Central memory CD8-positive, alpha-beta T cell (primary cell): ENCODE results near the gene CELF4.

Source experiments
- ATAC-seq: fragments of 150-1000 bp; cut with Tn5 transposase; replicated peaks from 2 replicates; pipeline ENCODE4 v1.10.0; 2022; ENCODE audit warnings: mild to moderate bottlenecking, moderate FRiP score, moderate number of reproducible peaks; ENCODE audit not compliant: poor library complexity, severe bottlenecking; ENCODE audit errors: extremely low read depth
- DNase-seq, 2 donors: peaks; one replicate each; pipeline ENCODE4 v3.0.0; 2021; ENCODE audit warnings: low spot score in 2 of 2
- H3K27ac Mint-ChIP-seq: one replicate; pipeline ENCODE4 v1.8.0; 2022; ENCODE audit warnings: low read depth, mild to moderate bottlenecking, moderate library complexity, mixed read lengths
- H3K27me3 Mint-ChIP-seq: one replicate; pipeline ENCODE4 v1.8.0; 2022; ENCODE audit warnings: mixed read lengths
- H3K36me3 Mint-ChIP-seq: one replicate; pipeline ENCODE4 v1.8.0; 2022; ENCODE audit warnings: mild to moderate bottlenecking, moderate library complexity, mixed read lengths; ENCODE audit not compliant: insufficient read depth
- H3K4me1 Mint-ChIP-seq: one replicate; pipeline ENCODE4 v1.8.0; 2022; ENCODE audit warnings: mixed read lengths
- H3K4me3 Mint-ChIP-seq: one replicate; pipeline ENCODE4 v1.8.0; 2022; ENCODE audit warnings: mild to moderate bottlenecking, moderate library complexity, mixed read lengths
- H3K9me3 Mint-ChIP-seq: one replicate; pipeline ENCODE4 v1.8.0; 2022; ENCODE audit warnings: mixed read lengths

Gene CELF4

GRCh38 chr18:37551249-37551648 is 14.3 kb downstream of the CELF4 start:
- DNase-seq (no peak), ATAC-seq (no peak)
- no peak overlapping the region for H3K27ac Mint-ChIP-seq
- H3K4me3 Mint-ChIP-seq: no peak overlapping the region
- no peaks in the 10 kb centered on the region for H3K36me3 Mint-ChIP-seq
- H3K4me1 Mint-ChIP-seq: no peaks in the 10 kb centered on the region
- no peaks in the 10 kb centered on the region for H3K9me3 Mint-ChIP-seq
- H3K27me3 Mint-ChIP-seq: no peaks in the 10 kb centered on the region

- ATAC-seq (no peak), DNase-seq (no peak)
- Mint-ChIP-seq H3K4me3 (no peak overlapping the region), H3K4me1 (no peaks in the 10 kb centered on the region), H3K9me3 (no peaks in the 10 kb centered on the region), H3K27ac (no peak overlapping the region), H3K27me3 (no peaks in the 10 kb centered on the region), H3K36me3 (no peaks in the 10 kb centered on the region)
Observed at GRCh38 chr18:37550118-37550875, 15.3 kb downstream of the CELF4 start.

- no peaks in the 10 kb centered on the region for H3K9me3 Mint-ChIP-seq
- no peak overlapping the region for H3K4me3 Mint-ChIP-seq
- DNase-seq: no peak
- H3K27ac Mint-ChIP-seq: no peak overlapping the region
- H3K36me3 Mint-ChIP-seq: peaks cover 2% of the 10 kb centered on the region
- H3K4me1 Mint-ChIP-seq: no peaks in the 10 kb centered on the region
- no peak for ATAC-seq
- no peaks in the 10 kb centered on the region for H3K27me3 Mint-ChIP-seq
Observed at GRCh38 chr18:37548679-37549289, 16.8 kb downstream of the CELF4 start.

DNA sequence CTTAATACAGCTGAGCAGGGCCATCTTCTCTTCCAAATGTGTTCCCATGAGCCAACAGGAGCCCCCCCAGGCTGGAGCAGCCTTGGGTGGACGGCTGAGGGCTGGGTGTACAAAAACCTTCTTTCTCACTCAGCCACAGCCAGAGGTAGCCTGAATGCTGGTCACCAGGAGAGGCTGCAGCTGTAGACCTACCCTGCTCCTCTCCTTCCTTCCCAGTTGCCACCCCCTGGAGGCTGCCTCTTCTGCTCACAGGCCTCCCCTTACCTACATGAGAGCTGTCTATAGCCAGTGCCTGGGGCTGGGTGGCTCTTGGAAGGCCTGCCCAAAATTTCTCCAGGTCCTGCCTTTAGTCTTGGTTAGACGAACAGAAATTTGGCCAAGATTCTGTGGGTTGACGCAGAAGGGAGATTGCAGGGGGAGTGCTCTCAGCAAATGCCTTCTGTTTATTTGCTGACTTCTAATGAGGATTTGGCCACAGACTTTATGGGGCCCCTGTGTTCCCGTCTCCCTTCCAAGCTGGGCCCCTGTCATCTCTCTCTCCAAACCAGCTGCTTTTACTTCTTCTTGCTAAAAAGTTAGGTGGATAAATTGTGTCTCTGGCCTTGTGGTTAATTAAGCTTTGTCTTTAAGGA is 18.3 kb downstream of the CELF4 start:
- no peak for ATAC-seq
- Mint-ChIP-seq H3K27me3 (peaks cover 11% of the 10 kb centered on the region), H3K9me3 (no peaks in the 10 kb centered on the region), H3K4me3 (no peak overlapping the region), H3K36me3 (peaks cover 2% of the 10 kb centered on the region), H3K4me1 (no peaks in the 10 kb centered on the region), H3K27ac (no peak overlapping the region)
- DNase-seq: no peak

DNA sequence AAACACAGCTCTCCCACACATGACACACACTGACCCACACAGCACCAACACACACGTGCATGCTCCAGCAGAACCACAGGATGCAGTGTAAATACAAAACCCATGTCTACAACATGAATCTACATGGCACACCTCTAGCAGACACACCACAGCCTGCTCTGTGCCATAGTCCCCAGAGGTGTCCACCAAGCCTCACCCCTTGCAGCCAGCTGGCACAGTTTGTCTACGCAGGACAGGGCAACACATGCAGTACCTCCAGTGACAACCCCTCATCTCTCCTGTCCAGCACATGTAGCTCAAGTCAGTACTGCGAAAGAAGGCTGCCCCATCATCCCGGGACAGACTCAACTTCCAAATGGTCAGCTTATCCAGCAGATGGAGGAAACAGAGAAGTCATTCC is 18.9 kb downstream of the CELF4 start:
- ATAC-seq (no peak), DNase-seq (no peak)
- Mint-ChIP-seq H3K27me3 (peaks cover 15% of the 10 kb centered on the region), H3K9me3 (no peaks in the 10 kb centered on the region), H3K36me3 (peaks cover 2% of the 10 kb centered on the region), H3K4me1 (no peaks in the 10 kb centered on the region), H3K27ac (no peak overlapping the region), H3K4me3 (no peak overlapping the region)

DNA sequence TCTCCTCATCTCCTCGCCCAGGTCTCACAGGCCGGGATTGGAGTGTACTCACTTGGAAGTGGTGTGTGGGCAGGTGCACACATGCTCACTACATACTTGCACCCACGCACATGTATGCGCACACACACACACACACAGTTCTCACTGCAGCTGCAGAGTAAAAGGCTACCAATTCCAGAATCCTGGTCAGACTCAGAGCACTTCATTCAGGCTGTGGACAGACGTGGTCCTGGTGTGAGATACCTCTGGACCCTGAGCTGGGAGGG is 19.4 kb downstream of the CELF4 start:
- no peak overlapping the region for H3K4me3 Mint-ChIP-seq
- peaks cover 20% of the 10 kb centered on the region for H3K27me3 Mint-ChIP-seq
- H3K9me3 Mint-ChIP-seq: no peaks in the 10 kb centered on the region
- ATAC-seq (no peak), DNase-seq (no peak)
- H3K27ac Mint-ChIP-seq: no peak overlapping the region
- H3K4me1 Mint-ChIP-seq: no peaks in the 10 kb centered on the region
- H3K36me3 Mint-ChIP-seq: peaks cover 2% of the 10 kb centered on the region

DNA sequence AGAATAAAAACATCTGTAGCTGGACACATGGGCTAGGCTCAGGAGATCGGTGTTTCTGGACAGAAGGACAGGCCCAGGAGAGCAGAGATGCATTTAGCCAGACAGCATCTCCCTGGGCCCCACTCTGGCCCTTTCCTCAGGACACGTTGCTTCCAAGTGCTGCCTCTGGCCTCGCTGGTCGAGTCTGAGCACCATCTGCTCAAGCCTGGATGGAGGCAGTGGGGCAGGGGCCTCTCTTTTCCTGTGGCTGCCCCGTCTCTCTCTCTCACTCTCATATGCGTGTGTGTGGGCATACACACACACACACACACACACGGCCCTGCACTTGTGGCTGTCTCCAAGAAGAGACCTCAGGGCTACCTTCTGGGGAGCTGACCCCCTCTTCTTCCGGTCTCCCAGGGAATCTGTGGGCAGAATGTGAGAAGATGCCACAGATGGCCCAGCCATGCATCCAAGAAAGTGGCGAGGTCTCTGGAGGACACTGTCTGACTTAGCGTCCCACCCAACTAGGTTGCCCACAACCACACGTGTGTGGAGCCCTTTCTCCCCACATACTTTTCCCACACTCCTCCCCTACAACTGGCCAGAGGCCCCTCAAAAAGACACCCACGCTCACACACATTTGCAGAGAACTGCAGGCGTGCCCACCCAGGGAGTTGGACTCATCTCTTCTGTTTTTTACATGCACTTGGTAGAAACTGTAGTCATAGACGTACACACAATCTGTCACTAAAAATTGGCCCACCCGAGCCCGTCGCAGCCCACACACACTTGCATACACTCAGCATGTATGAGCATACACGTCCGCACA is 19.9 kb downstream of the CELF4 start:
- Mint-ChIP-seq H3K9me3 (no peaks in the 10 kb centered on the region), H3K4me3 (no peak overlapping the region), H3K4me1 (no peaks in the 10 kb centered on the region), H3K27ac (no peak overlapping the region), H3K27me3 (peaks cover 25% of the 10 kb centered on the region), H3K36me3 (peaks cover 2% of the 10 kb centered on the region)
- DNase-seq (no peak), ATAC-seq (no peak)

DNA sequence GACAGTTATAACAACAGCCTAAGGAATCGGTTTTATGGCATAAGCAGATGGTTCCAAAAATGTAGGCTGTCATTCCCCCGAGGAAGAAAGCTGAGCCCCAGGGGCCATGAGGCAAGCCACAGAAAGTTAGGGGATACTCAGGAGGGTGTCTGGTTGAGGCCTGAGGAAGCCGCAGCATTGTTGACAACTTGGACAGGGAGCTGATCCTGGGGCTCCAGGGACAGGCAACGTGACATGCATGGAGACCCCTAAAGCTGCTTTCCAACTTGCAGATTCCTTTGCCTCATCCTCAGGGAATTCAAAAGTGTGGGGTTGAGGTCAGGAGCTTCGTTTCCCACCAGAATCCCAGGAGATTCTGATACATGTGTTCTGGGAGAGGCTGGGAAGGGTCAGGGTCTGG is 20.9 kb downstream of the CELF4 start:
- Mint-ChIP-seq H3K4me1 (no peaks in the 10 kb centered on the region), H3K27ac (no peak overlapping the region), H3K9me3 (no peaks in the 10 kb centered on the region), H3K36me3 (peaks cover 2% of the 10 kb centered on the region), H3K4me3 (no peak overlapping the region), H3K27me3 (peaks cover 35% of the 10 kb centered on the region)
- DNase-seq (no peak), ATAC-seq (no peak)

GRCh38 chr18:37544217-37544616 is 21.4 kb downstream of the CELF4 start:
- H3K27ac Mint-ChIP-seq: no peak overlapping the region
- peaks cover 40% of the 10 kb centered on the region for H3K27me3 Mint-ChIP-seq
- no peaks in the 10 kb centered on the region for H3K4me1 Mint-ChIP-seq
- ATAC-seq (no peak), DNase-seq (no peak)
- H3K4me3 Mint-ChIP-seq: no peak overlapping the region
- peaks cover 2% of the 10 kb centered on the region for H3K36me3 Mint-ChIP-seq
- H3K9me3 Mint-ChIP-seq: no peaks in the 10 kb centered on the region

GRCh38 chr18:37543321-37543720 is 22.3 kb downstream of the CELF4 start:
- Mint-ChIP-seq H3K27me3 (peaks cover 49% of the 10 kb centered on the region), H3K27ac (no peak overlapping the region), H3K4me3 (no peak overlapping the region), H3K4me1 (peaks cover 2% of the 10 kb centered on the region), H3K36me3 (peaks cover 2% of the 10 kb centered on the region), H3K9me3 (no peaks in the 10 kb centered on the region)
- DNase-seq: no peak
- ATAC-seq: no peak

DNA sequence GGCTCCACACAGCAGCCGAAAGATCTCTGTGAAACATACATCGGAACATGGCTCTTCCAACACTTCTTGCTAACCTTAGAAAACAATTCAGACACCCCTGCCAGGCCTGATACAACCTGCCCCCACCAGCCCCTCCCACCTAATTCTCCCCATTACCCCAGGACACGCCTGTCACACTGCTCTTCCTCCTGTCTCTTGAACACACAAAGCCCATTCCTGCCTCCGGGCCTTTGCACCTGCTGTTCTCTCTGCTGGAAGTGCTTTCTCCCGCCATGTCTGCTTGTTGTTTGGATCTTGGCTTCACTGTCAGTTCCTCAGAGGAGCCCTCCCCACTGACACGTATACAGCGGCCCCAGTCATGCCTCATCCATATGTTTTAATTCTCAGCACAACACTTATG is 24.1 kb downstream of the CELF4 start:
- Mint-ChIP-seq H3K27ac (no peak overlapping the region), H3K27me3 (peaks cover 58% of the 10 kb centered on the region), H3K4me1 (peaks cover 7% of the 10 kb centered on the region), H3K4me3 (no peak overlapping the region), H3K36me3 (peaks cover 2% of the 10 kb centered on the region), H3K9me3 (no peaks in the 10 kb centered on the region)
- ATAC-seq: no peak
- DNase-seq: no peak

DNA sequence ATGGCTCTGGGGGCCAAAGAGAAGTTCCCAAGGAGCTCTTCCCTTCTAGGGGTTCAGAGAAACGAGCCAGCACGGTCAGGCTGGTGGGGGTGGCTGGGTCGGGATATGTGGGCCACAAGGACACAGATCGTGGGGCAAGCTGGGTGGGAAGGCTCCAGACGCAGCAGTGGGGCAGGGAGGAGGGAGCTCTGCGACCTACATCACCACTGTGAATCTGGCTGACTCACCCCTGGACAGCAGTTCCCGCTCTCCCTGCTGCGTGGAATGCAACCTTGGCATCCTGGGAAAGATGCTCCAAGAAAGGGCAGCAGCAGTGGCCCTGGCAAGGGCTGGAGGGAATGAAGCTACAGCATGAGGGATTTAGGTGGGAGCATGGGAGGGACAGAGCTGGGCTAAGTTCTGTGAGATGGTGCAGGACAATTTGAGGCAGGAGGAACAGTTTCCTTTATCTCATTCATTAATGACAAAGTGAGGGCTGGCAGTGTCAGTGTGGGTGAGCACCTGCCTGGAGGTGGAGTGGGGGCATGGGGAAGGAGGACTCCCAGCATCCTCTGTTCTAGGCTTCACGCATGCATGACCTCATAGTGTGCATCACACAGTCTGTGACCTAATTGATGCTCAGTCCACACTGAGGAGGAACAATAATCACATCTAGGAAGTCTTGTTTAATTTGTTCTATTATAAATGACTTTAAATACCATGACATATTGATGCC is 25.0 kb downstream of the CELF4 start:
- peaks cover 62% of the 10 kb centered on the region for H3K27me3 Mint-ChIP-seq
- no peak for ATAC-seq
- H3K9me3 Mint-ChIP-seq: no peaks in the 10 kb centered on the region
- peaks cover 2% of the 10 kb centered on the region for H3K36me3 Mint-ChIP-seq
- peaks cover 7% of the 10 kb centered on the region for H3K4me1 Mint-ChIP-seq
- DNase-seq: no peak
- H3K27ac Mint-ChIP-seq: no peak overlapping the region
- no peak overlapping the region for H3K4me3 Mint-ChIP-seq
